RWPE1 (cell line): ENCODE data around the gene GRK6.
A peak's percentile ranks its signal among the peaks of the same experiment; 100 is the strongest.

Experiments used
- CTCF ChIA-PET: fragments of 350-600 bp; sonication (Branson Sonifier 250); formaldehyde crosslinking; extraction: SDS; loops from one replicate; lab custom pipeline; 2021; lab: Yijun Ruan, JAX
- POLR2A ChIA-PET: fragments of 400-600 bp; formaldehyde crosslinking; extraction: SDS; loops from one replicate; lab custom pipeline; 2020; ENCODE audit warnings: antibody characterized with exemption; ENCODE audit not compliant: low non-redundant PET; lab: Yijun Ruan, JAX
- DNase-seq: peaks from one replicate; pipeline ENCODE4 v3.0.0; 2012; ENCODE audit warnings: low spot score
- H3K27ac ChIP-seq: fragments of 450-650 bp; 2 replicates; pipeline ENCODE4 v1.5.1; 2017
- CTCF ChIP-seq: fragments of 450-650 bp; conservative IDR thresholded peaks from 2 replicates; pipeline ENCODE4 v1.5.1; 2017; ENCODE audit warnings: low read depth, mild to moderate bottlenecking

Gene GRK6

GRCh38 chr5:177403102-177403791, 23.2 kb upstream of the GRK6 start:
- DNase-seq = peak; percentile 69
- POLR2A ChIA-PET = interaction anchor here (0.9 to 3.0 kb wide), 10 partner anchors 13 to 92 kb away, joined by 3 to 20 read pairs (median 4); partner anchors contain the start of gene GRK6

GRCh38 chr5:177403792-177404640, 22.5 kb upstream of the GRK6 start:
- H3K27ac ChIP-seq = peak overlapping the region; percentile 78
- peak; percentile 89 for DNase-seq
- ChIA-PET CTCF (interaction anchor here (0.5 to 6.5 kb wide), 47 partner anchors 10 to 395 kb away, joined by 3 to 210 read pairs (median 4); partner anchors contain the start of genes GRK6, PDLIM7, PRR7 and RGS14), POLR2A (interaction anchor here (0.6 to 3.0 kb wide), 11 partner anchors 10 to 200 kb away, joined by 3 to 20 read pairs (median 3); partner anchors contain the start of gene GRK6)
- TF ChIP-seq CTCF = peak; percentile 79

More at GRCh38 chr5:177403102-177403791, 23.2 kb upstream of the GRK6 start:
- peak overlapping the region; percentile 78 for H3K27ac ChIP-seq
- CTCF ChIA-PET = interaction anchor here (0.6 to 6.5 kb wide), 44 partner anchors 11 to 743 kb away, joined by 3 to 210 read pairs (median 5); partner anchors contain the start of genes GRK6, LMAN2, MXD3 and PDLIM7
- TF ChIP-seq CTCF = no peak

- H3K27ac ChIP-seq = peak overlapping the region; percentile 78
- CTCF ChIA-PET = interaction anchor here (0.5 to 6.5 kb wide), 31 partner anchors 10 to 396 kb away, joined by 3 to 210 read pairs (median 5); partner anchors contain the start of genes GRK6, PDLIM7, PRR7 and RGS14
- POLR2A ChIA-PET = interaction anchor here (0.6 to 3.0 kb wide), 7 partner anchors 10 to 199 kb away, joined by 3 to 20 read pairs (median 3); no protein-coding TSS in a partner anchor
- DNase-seq = no peak
- no peak; the same call in 1 of the 2 replicates for TF ChIP-seq CTCF
Measured at GRCh38 chr5:177404641-177405179, 21.8 kb upstream of the GRK6 start.

- ChIA-PET CTCF (interaction anchor here (0.6 to 6.5 kb wide), 12 partner anchors 9 to 292 kb away, joined by 3 to 210 read pairs (median 31); partner anchors contain the start of genes GRK6, PDLIM7 and PRR7), POLR2A (interaction anchor here (1.1 to 3.0 kb wide), 2 partner anchors 29 to 50 kb away, joined by 3 to 20 read pairs; no protein-coding TSS in a partner anchor)
- no peak for TF ChIP-seq CTCF
- H3K27ac ChIP-seq = peak overlapping the region; percentile 78
- no peak for DNase-seq
Measured at GRCh38 chr5:177405312-177405711, 21.2 kb upstream of the GRK6 start.

DNA sequence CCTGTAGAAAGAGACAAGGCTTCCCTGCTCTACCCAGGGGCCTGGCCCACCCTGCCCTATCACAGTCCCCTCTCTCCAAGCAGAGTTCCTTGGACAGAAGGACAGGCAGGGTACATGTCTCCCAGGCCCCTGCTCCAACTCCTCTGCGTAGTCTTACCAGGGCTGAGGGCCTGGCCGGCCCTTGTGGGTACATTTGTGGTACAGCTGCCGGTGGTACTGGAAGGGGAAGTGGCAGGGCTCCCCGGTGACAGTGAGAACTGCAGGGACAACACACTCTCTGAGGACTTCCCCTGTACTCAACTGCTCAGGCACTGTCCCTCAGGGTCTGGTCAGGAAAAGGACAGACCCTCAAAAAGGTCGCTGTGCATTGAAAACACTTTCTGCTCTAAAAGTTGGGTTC, 20.7 kb upstream of the GRK6 start:
- no peak for TF ChIP-seq CTCF
- ChIA-PET CTCF (interaction anchor here (6.5 kb wide), 2 partner anchors 14 to 51 kb away, joined by 162 to 210 read pairs; no protein-coding TSS in a partner anchor), POLR2A (no interaction called here)
- no peak overlapping the region for H3K27ac ChIP-seq
- DNase-seq = no peak
